ENCODE results near the gene MINDY4.

DNA sequence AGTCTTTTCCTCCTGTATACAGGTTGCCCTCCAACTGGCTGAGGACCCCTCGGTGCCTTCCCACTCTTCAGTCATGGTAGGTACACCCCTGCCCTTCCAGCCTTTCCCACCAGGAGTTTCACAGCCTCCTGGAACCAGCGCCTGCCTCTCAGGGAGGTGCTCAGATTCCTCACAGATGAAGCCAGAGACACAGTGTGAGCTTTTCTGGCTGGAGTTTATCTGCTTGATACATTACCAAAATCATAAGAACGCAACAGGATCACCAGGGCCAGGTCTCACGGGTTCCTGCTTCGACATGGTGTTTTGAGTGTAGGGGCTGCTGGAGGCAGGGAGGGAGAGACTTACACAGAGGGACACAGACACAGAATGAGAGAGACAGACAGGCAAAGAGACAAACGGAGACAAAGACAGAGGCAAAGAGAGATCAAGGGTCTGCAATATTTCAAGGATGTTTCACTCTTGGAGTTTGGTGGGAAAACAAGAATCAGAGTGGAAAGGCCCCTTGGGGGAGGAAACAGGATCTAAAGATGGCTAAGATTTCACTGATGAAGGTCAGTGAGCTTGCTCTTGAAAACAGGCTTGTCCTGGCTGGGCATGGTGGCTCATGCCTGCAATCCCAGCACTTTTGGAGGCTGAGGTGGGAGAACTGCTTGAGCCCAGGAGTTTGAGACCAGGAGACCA, 25.8 kb upstream of the MINDY4 start:
- TF ChIP-seq, protein P1, sequence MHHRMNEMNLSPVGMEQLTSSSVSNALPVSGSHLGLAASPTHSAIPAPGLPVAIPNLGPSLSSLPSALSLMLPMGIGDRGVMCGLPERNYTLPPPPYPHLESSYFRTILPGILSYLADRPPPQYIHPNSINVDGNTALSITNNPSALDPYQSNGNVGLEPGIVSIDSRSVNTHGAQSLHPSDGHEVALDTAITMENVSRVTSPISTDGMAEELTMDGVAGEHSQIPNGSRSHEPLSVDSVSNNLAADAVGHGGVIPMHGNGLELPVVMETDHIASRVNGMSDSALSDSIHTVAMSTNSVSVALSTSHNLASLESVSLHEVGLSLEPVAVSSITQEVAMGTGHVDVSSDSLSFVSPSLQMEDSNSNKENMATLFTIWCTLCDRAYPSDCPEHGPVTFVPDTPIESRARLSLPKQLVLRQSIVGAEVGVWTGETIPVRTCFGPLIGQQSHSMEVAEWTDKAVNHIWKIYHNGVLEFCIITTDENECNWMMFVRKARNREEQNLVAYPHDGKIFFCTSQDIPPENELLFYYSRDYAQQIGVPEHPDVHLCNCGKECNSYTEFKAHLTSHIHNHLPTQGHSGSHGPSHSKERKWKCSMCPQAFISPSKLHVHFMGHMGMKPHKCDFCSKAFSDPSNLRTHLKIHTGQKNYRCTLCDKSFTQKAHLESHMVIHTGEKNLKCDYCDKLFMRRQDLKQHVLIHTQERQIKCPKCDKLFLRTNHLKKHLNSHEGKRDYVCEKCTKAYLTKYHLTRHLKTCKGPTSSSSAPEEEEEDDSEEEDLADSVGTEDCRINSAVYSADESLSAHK (CRISPR knock-in tag; IDR thresholded peaks at IDR 0.05; ENCODE audit: borderline replicate concordance): no peak
- TF ChIP-seq TRAFD1 (CRISPR knock-in tag; IDR thresholded peaks at IDR 0.05; ENCODE audit: borderline replicate concordance) (no peak), ZZZ3 (CRISPR knock-in tag; IDR thresholded peaks at IDR 0.05; ENCODE audit: borderline replicate concordance) (no peak), ZNF749 (CRISPR knock-in tag; IDR thresholded peaks at IDR 0.05; ENCODE audit: borderline replicate concordance) (no peak), RAD21 (CRISPR knock-in tag; IDR thresholded peaks at IDR 0.05) (no peak)
- TF ChIP-seq, protein P2, sequence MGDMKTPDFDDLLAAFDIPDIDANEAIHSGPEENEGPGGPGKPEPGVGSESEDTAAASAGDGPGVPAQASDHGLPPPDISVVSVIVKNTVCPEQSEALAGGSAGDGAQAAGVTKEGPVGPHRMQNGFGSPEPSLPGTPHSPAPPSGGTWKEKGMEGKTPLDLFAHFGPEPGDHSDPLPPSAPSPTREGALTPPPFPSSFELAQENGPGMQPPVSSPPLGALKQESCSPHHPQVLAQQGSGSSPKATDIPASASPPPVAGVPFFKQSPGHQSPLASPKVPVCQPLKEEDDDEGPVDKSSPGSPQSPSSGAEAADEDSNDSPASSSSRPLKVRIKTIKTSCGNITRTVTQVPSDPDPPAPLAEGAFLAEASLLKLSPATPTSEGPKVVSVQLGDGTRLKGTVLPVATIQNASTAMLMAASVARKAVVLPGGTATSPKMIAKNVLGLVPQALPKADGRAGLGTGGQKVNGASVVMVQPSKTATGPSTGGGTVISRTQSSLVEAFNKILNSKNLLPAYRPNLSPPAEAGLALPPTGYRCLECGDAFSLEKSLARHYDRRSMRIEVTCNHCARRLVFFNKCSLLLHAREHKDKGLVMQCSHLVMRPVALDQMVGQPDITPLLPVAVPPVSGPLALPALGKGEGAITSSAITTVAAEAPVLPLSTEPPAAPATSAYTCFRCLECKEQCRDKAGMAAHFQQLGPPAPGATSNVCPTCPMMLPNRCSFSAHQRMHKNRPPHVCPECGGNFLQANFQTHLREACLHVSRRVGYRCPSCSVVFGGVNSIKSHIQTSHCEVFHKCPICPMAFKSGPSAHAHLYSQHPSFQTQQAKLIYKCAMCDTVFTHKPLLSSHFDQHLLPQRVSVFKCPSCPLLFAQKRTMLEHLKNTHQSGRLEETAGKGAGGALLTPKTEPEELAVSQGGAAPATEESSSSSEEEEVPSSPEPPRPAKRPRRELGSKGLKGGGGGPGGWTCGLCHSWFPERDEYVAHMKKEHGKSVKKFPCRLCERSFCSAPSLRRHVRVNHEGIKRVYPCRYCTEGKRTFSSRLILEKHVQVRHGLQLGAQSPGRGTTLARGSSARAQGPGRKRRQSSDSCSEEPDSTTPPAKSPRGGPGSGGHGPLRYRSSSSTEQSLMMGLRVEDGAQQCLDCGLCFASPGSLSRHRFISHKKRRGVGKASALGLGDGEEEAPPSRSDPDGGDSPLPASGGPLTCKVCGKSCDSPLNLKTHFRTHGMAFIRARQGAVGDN (CRISPR knock-in tag; IDR thresholded peaks at IDR 0.05): no peak

Measured in HepG2 (cell line).